Measurements from ENCODE around the gene ZFYVE28.
A peak's percentile ranks its signal among the peaks of the same experiment; 100 is the strongest.

ZFYVE28 gene

DNA sequence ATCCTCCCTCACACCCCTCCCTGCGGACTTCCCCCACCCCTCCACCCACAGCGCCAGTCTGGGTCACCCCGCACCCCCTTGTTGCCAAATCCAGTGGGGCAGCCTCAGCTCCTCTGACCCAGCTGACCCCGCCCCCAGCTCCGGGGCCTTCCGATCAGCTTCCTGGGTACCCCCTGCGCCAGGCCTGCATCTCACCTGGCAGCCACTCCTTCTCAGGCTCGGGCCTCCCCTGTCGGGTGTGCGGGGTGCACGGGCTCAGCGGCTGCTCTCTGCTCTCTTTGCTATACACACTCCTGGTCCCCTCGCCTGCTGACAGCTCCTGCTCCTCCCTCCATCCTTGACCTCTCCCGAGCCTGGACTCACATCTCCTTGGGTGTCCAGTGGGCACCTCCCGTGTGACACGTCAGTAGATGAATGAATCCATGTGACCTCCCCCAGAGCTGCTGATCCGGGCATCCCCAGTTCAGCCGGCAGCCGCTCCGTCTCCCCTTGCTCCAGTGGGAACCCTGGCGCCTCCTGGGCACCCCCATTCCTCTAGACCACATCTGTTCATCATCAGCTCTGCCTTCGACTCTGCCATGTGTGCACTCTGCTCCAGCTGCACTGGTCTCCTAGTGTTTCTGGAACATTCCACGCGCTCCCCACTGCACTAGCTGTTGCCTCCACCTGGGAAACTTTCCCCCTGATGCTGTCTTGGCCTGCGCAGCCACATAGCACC is 10.2 kb upstream of the ZFYVE28 start:
- no peak for DNase-seq (ENCODE audit: low read depth in 2 of 2)

- no peak for DNase-seq (ENCODE audit: low read depth in 2 of 2)
These were observed 9.2 kb upstream of the ZFYVE28 start for GRCh38 chr4:2427383-2428334.

GRCh38 chr4:2426711-2427275 is 8.3 kb upstream of the ZFYVE28 start:
- no peak for DNase-seq (ENCODE audit: low read depth in 2 of 2)

GRCh38 chr4:2426069-2426397 is 7.6 kb upstream of the ZFYVE28 start:
- no peak for DNase-seq (ENCODE audit: low read depth in 2 of 2)

- DNase-seq (ENCODE audit: low read depth in 2 of 2), result no peak
These were observed 7.1 kb upstream of the ZFYVE28 start for GRCh38 chr4:2425386-2426068.

DNA sequence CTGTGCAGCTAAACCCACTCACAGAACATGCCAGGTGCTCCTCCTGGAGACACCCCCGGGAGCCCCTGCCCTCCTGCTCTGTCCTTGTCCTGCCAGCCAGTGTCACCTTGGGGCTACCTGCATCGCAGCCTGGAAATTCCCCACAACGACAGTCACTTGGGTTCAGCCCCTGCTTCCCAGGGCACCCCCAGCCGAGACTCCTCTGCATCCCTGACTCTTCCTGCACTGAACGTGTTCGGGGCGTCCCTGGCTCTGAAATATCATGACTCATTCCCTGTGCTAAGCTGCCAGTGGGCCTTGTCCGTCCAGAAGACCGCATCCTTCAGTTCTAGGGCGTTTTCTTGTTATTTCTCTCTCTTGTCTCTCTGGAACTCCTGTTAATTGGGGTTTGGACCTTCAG is 6.1 kb upstream of the ZFYVE28 start:
- DNase-seq (ENCODE audit: low read depth in 2 of 2), result no peak

GRCh38 chr4:2423695-2424094 is 5.2 kb upstream of the ZFYVE28 start:
- DNase-seq (ENCODE audit: low read depth in 2 of 2), result no peak

DNA sequence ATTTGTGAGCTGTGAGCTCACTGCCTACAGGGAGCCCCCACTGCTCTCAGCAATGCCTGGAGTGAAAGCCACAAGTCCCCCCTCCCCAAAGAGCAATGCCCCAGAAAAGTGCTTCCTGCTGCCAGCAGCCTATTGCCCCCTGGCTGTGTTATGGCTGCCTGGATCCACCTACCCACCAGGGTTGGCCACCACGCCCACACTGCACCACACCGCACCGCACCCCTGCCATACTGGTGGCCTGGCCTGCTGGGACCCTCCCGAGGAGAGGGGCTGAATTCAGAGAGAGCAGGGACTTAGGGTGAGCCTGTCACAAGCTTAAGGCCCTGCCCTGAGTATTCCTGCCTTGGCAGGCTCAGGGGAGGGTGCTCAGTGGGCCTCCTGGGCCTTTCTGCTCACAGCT is 4.6 kb upstream of the ZFYVE28 start:
- DNase-seq (ENCODE audit: low read depth in 2 of 2), result no peak

GRCh38 chr4:2421928-2422327 is 3.5 kb upstream of the ZFYVE28 start:
- no peak for DNase-seq (ENCODE audit: low read depth in 2 of 2)

DNA sequence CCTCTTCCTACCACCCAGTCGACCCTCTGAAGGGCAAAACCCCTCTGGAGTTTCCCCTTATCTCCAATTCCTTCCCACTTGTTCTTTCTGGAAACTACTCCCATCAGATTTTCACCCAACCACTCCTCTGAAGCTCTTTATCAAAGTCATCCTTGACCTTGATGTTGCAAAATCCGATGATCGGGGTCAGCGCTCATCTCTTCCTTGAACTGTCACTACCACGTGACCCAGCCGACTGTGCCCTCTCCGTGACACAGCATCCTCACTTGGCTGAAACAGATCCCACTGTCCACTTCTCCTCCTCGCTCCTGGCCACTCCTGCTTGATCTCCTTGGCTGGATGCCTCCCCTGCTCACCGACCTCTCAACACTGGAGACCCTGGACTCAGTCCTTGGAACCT is 1.4 kb upstream of the ZFYVE28 start:
- no peak for DNase-seq (ENCODE audit: low read depth in 2 of 2)

- DNase-seq (ENCODE audit: low read depth in 2 of 2), result peak; percentile 68 to 75
These were observed 466 bp upstream of the ZFYVE28 start, which contains the start of gene CFAP99 for GRCh38 chr4:2418650-2419571. Gene CFAP99 (plus strand): TSS chr4:2418955.

GRCh38 chr4:2417226-2417764 is 1.1 kb downstream of the ZFYVE28 start:
- no peak for DNase-seq (ENCODE audit: low read depth in 2 of 2)

- DNase-seq (ENCODE audit: low read depth in 2 of 2), result no peak
These were observed 1.8 kb downstream of the ZFYVE28 start for GRCh38 chr4:2416564-2417225.

GRCh38 chr4:2415881-2416563 is 2.4 kb downstream of the ZFYVE28 start:
- DNase-seq (ENCODE audit: low read depth in 2 of 2), result no peak

DNA sequence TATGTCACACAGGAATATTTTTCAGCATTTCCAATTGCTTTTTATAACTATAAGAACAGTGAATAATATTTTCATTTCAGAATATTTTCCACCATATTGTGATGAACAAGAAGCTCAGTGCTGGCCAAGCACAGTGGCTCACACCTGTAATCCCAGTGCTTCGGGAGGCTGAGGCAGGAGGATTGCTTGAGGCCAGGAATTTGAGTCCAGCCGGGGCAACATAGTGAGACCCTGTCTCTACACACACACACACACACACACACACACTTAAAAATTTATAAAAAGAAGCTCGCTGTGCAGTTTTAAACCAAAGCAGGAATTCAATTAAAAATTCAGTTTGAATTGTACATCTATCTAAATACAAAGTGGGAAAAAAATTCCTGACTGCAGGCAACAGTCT is 3.2 kb downstream of the ZFYVE28 start:
- no peak for DNase-seq (ENCODE audit: low read depth in 2 of 2)

- DNase-seq (ENCODE audit: low read depth in 2 of 2), result no peak
These were observed 4.4 kb downstream of the ZFYVE28 start for GRCh38 chr4:2413821-2414610.

DNA sequence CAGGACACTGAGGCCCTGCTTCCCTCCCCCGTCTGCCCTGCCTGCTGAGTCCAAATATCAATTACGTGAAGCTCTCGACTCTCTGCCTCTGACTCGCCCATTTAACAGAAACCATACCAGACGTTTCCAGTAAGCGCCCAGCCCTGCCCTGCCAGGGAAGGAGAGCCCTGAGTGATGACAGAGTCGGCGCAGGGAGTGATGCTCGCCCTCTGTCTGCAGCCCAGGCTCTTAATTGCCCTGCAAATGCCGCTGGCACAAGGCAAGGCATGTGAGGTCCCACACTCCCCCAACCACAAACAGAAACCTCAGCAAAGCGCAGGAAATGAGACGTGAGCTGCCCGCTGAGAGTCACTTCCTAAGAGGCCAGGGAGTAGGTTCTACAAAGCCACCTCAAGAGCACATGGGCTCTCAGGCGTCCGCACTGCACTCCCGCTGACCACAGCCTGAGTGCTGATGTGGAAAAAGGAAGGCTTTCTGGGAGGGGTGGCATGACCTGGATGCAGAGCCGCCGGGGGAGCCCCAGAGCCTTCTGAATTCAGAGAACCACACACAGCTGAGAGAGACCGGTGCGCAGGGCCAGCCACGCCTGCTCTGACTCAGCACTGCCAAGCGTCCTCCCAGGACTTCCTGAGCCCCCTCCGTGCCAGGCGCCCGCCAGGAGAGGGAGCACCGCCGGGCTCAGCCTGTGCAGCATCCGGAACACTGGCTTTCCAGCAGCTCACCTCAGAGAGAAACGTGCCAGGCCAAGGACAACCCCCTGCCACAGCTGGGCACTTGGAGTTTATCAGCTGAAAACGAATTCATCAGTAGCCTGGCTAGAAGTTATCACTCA is 5.3 kb downstream of the ZFYVE28 start:
- peak; percentile 17 to 23 for DNase-seq (ENCODE audit: low read depth in 2 of 2)

DNA sequence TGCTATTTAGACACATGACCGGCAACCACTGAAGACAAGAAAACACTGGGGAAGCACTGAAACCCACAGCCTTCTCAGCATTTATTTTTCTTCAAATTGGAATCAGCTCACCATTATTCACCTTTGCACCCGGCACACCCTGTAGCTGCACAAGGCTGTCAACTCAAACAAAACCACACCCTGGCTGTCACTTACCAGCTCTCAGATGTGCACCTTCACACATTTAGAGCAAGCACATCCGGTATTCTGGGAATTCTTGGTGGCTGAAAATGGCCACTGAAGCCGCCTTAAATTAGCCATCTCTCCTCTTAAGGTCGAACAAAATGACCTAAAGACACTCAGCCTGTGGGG is 5.9 kb downstream of the ZFYVE28 start:
- no peak for DNase-seq (ENCODE audit: low read depth in 2 of 2)

All from fibroblast of skin of left biceps (primary cell).